Right lobe of liver (tissue), 6 donors: ENCODE results near the gene PLAAT4. TPM values are rescaled to one million over a fixed set of nuclear protein-coding genes. Genes with fewer than 3 reads are reported as not detected.

Experiments used
- ATAC-seq, 4 donors: fragments of 200-7000 bp; cut with Tn5 transposase; one replicate each; pipeline ENCODE4 v1.9.1; 2020; ENCODE audit warnings: mild to moderate bottlenecking in 4 of 4, moderate library complexity in 4 of 4
- DNase-seq, 3 donors: peaks; one replicate each; pipeline ENCODE4 v3.0.0-alpha.2; 2020
- H3K27ac ChIP-seq, 3 donors: fragments of 200-600 bp; one replicate each; pipeline ENCODE4 v1.8.0; 2022
- H3K27me3 ChIP-seq, 2 donors: fragments of 200-600 bp; one replicate each; pipeline ENCODE4 v1.8.0; 2022
- H3K36me3 ChIP-seq, 4 donors: fragments of 200-600 bp; sonication (generic) in 1 of 4; one replicate each; pipeline versions ENCODE4 v1.5.1 to v1.8.0; 2017 to 2022; ENCODE audit warnings: control low read depth in 1 of 4
- H3K4me1 ChIP-seq, 4 donors: fragments of 200-600 bp; sonication (generic) in 1 of 4; one replicate each; pipeline versions ENCODE4 v1.5.1 to v1.8.0; 2017 to 2022; ENCODE audit warnings: control low read depth in 1 of 4
- H3K4me3 ChIP-seq, 3 donors: fragments of 200-600 bp; one replicate each; pipeline ENCODE4 v1.8.0; 2022
- H3K9me3 ChIP-seq, 4 donors: fragments of 200-600 bp; sonication (generic) in 1 of 4; one replicate each; pipeline versions ENCODE4 v1.5.1 to v1.8.0; 2017 to 2022; ENCODE audit warnings: control low read depth in 1 of 4
- POLR2A ChIP-seq: fragments of 450-650 bp; IDR thresholded peaks from one replicate; pipeline ENCODE4 v1.6.1; 2017; ENCODE audit warnings: antibody characterized with exemption, mild to moderate bottlenecking
- WGBS: methylation state at CpG from one replicate; pipeline ENCODE4 v1.1.6; 2018; ENCODE audit warnings: low coverage, low lambda C conversion rate; ENCODE audit not compliant: insufficient coverage; ENCODE audit errors: missing lambda C conversion rate; 5-methylcytosine and 5-hydroxymethylcytosine counted together
- intact Hi-C, 2 donors: fragments of 100-400 bp; cut with DNase I; formaldehyde crosslinking; loops; one replicate each; pipeline versions ENCODE4 v1.11.2 to v1.14.1; 2022
- total RNA-seq, 6 experiments: library from RNA; depleted of rRNA in 2 of 6; stranded (reverse); fragments of >200 nt in 2 of 6; fragmentation: NEBNext Ultra II Directional in 3 of 6; extraction: Animal tissue kit (Norgen Biotek cat#: 25700) in 3 of 6; gene quantifications; one replicate each; pipeline versions ENCODE4 v1.1.0 to v1.2.4, GENCODE V29; 2016 to 2023
- TF ChIP-seq, protein P1 (sequence below), 4 donors: fragments of 200-600 bp in 3 of 4; fragments of 450-650 bp in 1 of 4; IDR thresholded peaks; one replicate each; pipeline versions ENCODE4 v1.5.1 to v1.8.0; 2016 to 2022; ENCODE audit warnings: antibody characterized with exemption in 4 of 4, mild to moderate bottlenecking in 2 of 4
- donor health status: DM: no; HTN: yes; CAD: no.
- donor health status: DM: no; HTN: no; CAD: no.
- donor health status: DM: no; HTN: no; CAD: no.
- donor health status: DM: no; HTN: yes; CAD: no.
- donor health status: DM: no; HTN: yes; CAD: no.

The PLAAT4 gene
- total RNA-seq, 6 experiments from 2014 or later, result 15.9 to 56.8 (median 47.0) TPM

DNA sequence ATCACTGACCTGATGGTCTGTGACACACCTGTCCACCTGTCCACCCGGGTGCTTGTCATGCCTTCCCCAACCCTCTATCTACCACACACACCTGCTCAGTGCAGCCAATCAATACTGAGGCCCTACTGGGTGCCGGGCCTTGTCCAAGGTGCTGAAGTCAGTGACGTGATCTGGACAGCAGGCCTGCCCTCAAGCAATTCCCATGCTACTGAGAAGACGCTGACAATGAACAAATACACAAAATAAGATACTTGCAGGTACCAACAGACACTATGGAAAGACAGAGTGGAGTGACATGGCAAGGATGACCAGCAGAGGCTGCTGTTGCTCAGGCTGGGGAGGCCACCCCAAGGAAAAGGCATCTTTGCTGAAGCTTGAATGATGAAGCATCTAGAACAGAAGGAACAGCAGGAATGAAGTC lies 56.4 kb downstream of the PLAAT4 start:
- no peaks in the 10 kb centered on the region for H3K9me3 ChIP-seq
- WGBS, result 89% methylated on average over 3 of the region's 4 CpGs
- peak; percentile 56 to 63 (median 58) for ATAC-seq
- peaks cover 0 to 49% (median 0%) of the 10 kb centered on the region in 4 donors for H3K36me3 ChIP-seq
- intact Hi-C loops, result no loop called here
- TF ChIP-seq POLR2A, result no peak
- TF ChIP-seq, protein P1, sequence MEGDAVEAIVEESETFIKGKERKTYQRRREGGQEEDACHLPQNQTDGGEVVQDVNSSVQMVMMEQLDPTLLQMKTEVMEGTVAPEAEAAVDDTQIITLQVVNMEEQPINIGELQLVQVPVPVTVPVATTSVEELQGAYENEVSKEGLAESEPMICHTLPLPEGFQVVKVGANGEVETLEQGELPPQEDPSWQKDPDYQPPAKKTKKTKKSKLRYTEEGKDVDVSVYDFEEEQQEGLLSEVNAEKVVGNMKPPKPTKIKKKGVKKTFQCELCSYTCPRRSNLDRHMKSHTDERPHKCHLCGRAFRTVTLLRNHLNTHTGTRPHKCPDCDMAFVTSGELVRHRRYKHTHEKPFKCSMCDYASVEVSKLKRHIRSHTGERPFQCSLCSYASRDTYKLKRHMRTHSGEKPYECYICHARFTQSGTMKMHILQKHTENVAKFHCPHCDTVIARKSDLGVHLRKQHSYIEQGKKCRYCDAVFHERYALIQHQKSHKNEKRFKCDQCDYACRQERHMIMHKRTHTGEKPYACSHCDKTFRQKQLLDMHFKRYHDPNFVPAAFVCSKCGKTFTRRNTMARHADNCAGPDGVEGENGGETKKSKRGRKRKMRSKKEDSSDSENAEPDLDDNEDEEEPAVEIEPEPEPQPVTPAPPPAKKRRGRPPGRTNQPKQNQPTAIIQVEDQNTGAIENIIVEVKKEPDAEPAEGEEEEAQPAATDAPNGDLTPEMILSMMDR (IDR thresholded peaks at IDR 0.05), result peak; percentile 43 to 57 (median 48)
- DNase-seq, result no peak
- no peaks in the 10 kb centered on the region for H3K4me1 ChIP-seq
- H3K4me3 ChIP-seq, result no peak overlapping the region
- no peaks in the 10 kb centered on the region for H3K27me3 ChIP-seq
- H3K27ac ChIP-seq, result no peak overlapping the region

DNA sequence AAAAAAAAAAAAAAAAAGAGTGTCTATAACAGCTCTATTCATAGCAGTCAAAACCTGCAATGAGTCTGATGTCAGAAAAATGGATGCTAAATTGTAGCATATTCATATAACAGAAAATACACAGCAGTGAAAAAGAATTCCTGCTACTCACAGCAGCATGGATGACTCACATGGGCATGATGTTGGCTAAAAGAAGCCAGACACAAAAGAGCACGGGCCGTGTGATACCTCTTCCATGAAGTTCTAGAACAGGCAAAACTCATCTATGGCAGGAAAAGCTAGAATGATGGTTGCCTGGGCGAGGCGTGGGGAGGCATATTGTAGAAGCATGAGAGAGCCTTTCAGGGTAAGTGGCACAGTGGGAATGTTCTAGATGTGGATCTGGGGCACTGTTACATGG lies 58.7 kb downstream of the PLAAT4 start:
- intact Hi-C loops, result no loop called here
- Histone ChIP-seq H3K9me3 (no peaks in the 10 kb centered on the region), H3K27me3 (no peaks in the 10 kb centered on the region), H3K27ac (no peak overlapping the region), H3K4me1 (no peaks in the 10 kb centered on the region), H3K4me3 (no peak overlapping the region), H3K36me3 (peaks cover 0 to 38% (median 0%) of the 10 kb centered on the region in 4 donors)
- ATAC-seq, result no peak
- WGBS, result 86% methylated on average over 4 of the region's 4 CpGs
- TF ChIP-seq, protein P1 (IDR thresholded peaks at IDR 0.05), result no peak
- TF ChIP-seq POLR2A, result no peak
- DNase-seq, result no peak

Other genes with a start within 250 kb of the PLAAT4 start
- gene SLC22A9, start 167.0 kb upstream of the PLAAT4 start, total RNA-seq, result 10 to 100 TPM; 12.5 to 19.4 (median 15.3) TPM
- not detected for gene PLAAT5, start 45.6 kb upstream of the PLAAT4 start, total RNA-seq
- under 1 TPM in 1 of 6 experiments, not detected in 5; 0.15 TPM for gene LGALS12, start 30.7 kb upstream of the PLAAT4 start, total RNA-seq
- 1 to 10 TPM in 2 of 6 experiments, under 1 TPM in 1, not detected in 3; 0.42 to 2.2 (median 1.1) TPM for gene PLAAT2, start 26.6 kb downstream of the PLAAT4 start, total RNA-seq
- gene PLAAT3, start 77.6 kb downstream of the PLAAT4 start, total RNA-seq, result 10 to 100 TPM; 24.4 to 76.1 (median 52.2) TPM
- gene ATL3, start 134.6 kb downstream of the PLAAT4 start, total RNA-seq, result 10 to 100 TPM; 29.9 to 37.6 (median 32.4) TPM
- gene RTN3, start 144.7 kb downstream of the PLAAT4 start, total RNA-seq, result 10 to 100 TPM; 47.3 to 70.5 (median 52.9) TPM
- 10 to 100 TPM in 1 of 6 experiments, 1 to 10 TPM in 5; 4.8 to 10.7 (median 6.6) TPM for gene ZFTA, start 232.0 kb downstream of the PLAAT4 start, total RNA-seq